HG03457 (cell line): ENCODE measurements around the gene NR1D1.

Experiments used
- ATAC-seq: cut with Tn5 transposase; IDR thresholded peaks from one replicate; pipeline ENCODE4 v1.9.1; 2021; ENCODE audit warnings: moderate number of reproducible peaks; ENCODE audit not compliant: unreplicated experiment

Gene NR1D1

GRCh38 chr17:40076591-40076990 lies 23.8 kb downstream of the NR1D1 start:
- no peak for ATAC-seq

DNA sequence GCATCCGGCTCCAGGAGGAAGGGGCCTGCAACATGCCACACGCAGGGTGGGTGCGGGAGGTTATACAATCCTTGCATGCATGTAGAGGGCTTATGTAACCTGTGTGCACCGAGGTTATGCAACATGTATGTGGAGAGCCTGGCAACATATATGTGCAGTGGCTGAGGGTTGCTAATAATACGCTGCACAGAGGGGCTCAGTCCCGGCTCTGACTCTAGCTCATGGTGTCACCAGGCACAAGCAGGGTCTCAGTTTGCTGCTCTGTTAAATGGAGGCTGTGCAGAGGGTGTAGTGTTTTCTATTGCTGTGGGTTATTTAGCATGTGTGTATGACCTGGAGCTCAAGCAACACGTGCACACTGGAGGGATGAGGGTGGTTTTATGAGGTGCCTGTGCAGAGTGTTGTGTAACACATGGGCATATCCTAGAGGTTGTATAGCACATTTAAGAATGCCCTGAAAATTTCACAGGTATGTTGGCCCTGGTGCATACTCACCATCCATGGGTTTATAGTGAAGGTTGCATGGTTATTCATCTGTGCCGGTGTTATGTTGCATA lies 24.4 kb downstream of the NR1D1 start:
- no peak for ATAC-seq

GRCh38 chr17:40075201-40075941 lies 25.0 kb downstream of the NR1D1 start:
- no peak for ATAC-seq

DNA sequence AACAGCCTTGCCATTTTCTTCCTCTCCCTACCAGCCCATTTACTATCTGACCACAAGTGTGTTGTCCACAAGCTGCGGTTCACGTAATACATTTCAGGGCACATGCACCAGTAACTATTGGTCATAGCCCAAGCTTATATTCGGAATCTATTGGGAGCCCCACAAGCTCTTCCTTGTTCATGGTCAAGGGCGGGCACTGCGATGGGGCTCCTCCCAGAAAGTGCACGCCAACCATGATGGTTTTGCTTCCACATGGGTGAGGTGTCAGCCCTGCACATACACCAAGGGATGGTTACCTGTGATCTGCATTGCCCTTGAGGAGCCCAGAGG lies 25.6 kb downstream of the NR1D1 start:
- ATAC-seq: no peak

GRCh38 chr17:40074175-40074512 lies 26.2 kb downstream of the NR1D1 start:
- no peak for ATAC-seq

- ATAC-seq: no peak
These were observed 26.8 kb downstream of the NR1D1 start for GRCh38 chr17:40073454-40074174.

DNA sequence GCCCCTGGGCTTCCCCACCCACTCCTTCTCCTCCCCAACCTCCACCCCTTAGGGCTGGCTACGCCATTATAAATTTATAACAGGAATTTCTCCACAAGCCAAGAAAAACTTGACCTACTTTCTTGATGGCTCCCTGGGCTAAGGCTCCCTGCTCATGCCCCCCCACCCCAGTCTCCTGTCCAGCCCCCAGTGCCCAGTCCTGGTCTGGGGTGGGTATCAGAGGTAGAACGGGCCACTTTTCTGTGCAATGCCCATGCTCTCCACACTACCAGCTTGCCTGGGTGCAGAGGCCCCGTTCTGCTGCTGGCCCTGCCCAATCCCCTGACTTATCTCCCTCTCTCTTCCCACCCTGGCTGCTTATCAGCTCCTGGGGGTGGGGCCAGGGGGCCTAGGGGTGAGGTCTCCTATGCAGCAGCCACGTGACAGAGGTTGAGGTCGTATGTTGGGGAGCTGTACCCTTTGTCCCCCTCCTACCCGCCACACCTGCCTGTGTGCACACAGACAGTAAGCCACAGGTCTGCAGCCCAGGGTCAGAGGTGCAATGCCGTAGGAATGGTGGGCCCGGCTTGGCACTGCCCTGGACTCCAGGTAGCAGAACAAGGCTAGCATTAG lies 27.5 kb downstream of the NR1D1 start:
- no peak for ATAC-seq

DNA sequence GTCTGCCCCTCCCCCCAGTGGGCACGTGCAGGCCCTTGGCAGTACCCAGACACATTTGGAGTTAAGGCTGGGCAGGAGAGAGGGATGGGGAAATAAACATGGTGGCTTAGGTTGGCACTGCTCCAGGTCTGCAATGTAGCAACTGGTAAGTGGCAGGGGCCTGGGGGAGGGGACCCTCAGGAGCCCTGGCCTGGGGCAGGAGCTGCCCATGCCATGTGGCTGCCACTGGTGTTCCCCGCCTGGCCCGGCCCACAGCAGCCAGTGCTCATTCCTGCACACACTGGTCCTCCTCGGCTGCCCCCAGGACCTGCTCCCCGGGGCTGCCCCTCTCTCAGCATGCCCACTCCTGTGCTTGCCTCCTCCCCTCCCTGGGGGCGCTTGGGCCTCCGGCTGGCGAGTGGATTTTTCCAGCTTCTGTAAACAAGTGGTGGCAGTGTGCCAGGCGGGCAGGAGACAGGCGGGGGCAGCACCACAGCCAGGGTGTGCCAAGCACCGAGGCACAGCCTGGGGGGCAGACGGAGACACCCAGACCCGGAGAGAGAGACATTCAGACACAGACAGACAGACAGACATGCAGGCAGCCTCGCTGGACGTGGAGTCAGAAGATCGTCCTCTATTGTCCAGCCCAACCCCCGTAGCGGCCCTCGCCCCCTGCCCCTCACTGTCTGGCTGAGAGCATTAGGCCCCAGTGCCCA lies 28.2 kb downstream of the NR1D1 start:
- ATAC-seq: no peak

DNA sequence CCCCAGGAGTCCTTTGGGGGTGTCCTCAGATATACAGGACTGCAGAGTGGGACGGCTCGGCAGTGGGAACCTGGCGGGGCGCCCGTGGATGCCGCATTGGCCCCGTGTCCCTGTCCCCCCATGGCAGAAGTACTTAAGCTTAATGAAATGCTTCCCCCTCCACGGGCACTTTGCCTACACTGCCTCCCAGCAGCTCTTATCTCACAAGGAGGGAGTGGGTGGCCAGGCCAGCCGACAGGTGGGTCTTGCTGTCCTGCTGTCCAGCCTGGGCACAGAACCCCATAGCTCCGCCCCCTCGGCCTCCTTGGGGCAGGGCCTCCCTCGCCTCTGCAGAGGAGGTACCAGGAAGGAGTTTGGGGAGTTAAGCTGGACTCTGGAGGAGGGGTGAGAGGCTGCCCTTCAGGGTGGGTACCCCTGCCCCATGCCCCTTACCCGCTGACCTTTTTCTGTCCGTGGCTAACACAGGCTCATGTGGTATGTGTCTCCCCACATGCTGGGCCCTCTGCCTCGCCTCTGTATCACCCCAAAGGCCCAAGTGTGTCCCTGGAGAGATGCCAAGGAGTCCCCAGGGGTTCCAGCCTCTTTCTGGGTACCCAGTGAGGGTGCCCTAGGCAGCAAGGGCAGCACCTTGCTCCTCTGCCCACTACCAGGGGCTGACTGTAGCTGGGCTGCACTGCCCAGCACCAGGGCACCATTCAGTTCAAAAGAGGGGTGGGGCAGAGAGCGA lies 28.9 kb downstream of the NR1D1 start:
- ATAC-seq: no peak

DNA sequence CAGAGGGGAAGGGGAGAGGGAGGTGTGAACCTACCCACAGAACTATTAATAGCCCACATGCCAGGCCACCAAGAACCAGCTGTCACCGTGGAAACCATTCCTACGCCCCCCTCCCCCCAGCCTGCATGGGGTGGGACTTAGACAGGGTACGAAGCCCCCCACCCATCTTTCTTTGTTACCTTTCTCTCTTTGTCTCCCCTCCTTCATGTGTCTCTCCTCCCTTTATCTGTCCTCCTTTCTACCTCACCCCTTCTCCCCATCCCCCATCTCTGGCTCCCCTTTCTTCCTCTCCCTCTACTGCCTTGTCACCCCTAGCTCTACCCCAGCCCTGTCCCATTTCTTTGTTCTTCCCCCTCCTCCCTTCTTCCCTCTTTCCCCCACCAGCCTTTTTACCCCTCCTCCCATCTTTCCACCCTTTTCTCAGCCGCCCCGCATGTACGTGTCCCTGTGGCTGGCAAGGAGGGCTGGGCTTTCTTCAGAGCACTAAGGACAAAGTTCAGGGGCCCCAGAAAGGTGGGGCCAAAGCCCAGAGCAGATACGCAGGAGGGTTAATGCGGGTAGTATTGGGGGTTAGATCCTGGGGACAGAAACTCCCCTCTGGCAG lies 29.6 kb downstream of the NR1D1 start:
- ATAC-seq: no peak

- ATAC-seq: no peak
These were observed 30.4 kb downstream of the NR1D1 start for GRCh38 chr17:40069751-40070708.

- no peak for ATAC-seq
These were observed 31.3 kb downstream of the NR1D1 start for GRCh38 chr17:40068917-40069750.

- no peak for ATAC-seq
These were observed 31.8 kb downstream of the NR1D1 start for GRCh38 chr17:40068584-40068916.

DNA sequence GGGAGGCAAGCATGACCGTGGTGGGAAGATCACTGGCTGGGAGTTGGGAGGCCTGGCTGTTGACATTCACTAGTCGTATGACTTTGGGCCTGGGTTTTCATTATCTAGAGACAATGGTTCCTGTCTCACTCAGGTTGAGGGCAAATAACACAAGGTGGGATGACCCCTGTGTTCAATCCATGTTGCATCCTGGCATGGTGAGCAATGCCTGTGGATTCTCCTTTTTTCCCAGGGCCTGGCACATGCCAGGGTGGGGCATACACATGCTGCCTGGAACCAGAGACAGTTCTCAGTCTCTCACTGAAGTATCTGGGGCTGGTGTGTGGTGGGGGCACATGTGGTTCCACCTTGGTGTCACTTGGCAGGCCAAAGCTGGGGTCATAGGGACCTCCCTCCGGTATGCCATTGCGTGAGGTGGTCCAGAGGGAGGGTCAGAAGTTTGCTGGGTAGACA lies 32.2 kb downstream of the NR1D1 start:
- no peak for ATAC-seq

- ATAC-seq: no peak
These were observed 32.7 kb downstream of the NR1D1 start for GRCh38 chr17:40067710-40068109.

DNA sequence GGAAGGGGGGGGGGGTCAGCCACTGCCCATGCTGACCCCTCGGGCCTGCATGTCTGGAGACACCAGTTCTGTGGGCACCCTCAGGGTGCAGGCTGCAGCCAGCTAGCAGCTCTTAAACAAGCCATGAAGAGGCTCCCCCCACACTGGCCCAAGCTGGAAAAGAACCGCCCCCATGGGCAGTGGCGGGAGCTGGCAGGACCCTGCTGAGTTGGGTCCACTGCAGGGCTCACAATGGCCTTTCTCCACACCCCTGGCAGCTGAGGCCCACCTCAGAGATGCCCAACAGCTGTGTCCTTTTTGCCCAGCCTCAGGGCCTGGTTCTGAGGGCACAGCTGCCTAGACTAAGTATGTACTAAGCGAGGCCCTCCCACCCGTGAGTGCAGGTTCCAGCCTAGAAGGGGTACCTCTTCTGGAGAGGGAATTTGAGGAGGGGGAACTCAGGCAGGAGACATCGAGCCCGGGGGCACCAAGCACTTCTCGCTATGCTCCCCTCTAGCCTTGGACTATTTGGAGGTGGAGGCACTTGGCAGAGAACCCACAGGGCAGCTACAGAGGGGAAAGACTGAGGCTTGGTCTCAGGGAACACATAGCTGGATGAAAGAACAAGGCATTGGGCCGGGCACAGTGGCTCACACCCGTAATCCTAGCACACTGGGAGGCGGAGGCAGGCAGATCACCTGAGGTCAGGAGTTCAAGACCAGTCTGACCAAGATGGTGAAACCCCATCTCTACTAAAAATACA lies 34.4 kb downstream of the NR1D1 start:
- no peak for ATAC-seq

DNA sequence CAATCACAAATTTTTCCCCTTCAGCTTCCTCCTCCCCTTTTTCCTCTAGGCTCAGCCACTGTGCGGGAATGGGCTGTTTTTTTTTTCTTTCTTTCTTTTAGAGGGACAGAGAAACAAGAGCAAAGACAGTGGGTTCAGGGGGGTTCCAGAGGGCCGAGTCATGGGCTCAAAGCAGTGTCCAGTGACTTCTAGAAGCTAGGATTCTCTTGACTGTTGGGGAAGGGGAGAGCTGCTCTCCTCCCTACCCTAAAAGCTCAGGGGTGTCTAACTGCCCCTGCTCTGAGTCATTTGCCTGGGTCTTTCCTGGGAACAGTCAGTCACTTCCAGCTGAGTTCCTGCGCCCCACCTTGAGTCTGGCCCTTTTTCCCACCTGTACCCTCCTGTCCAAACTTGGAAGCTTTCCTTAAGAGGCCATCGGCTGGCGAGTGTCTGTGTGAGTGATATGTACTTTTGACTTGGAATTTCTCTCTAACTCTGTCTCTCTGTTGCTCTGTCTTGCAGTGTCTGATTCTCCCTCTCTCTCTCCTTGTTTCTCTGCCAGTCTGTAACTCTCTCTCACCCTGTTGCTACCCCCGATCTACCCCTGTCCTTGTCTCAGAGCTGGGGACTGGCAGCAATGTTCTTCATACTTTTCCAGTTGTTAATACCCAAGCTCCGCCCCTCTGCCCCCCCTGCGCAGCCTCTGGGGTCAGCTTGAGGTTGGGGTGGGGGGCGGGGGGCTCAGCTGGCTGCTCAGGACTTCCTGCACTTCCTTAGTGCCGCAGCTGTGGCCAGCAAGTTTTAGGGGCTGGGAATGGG lies 35.2 kb downstream of the NR1D1 start:
- ATAC-seq: no peak
